Mammary epithelial cell (primary cell): ENCODE data around the gene IAPP.

ENCODE experiments used
- EZH2 ChIP-seq: IDR thresholded peaks from 2 replicates; pipeline ENCODE4 v1.6.1; 2012; ENCODE audit warnings: low read length, inconsistent platforms, borderline replicate concordance
- TF ChIP-seq, protein P1 (sequence below), 2 donors: IDR thresholded peaks in 1 of 2; conservative IDR thresholded peaks in 1 of 2; 2 replicates each; pipeline ENCODE4 v1.5.1; 2011 to 2012; ENCODE audit warnings: inconsistent platforms in 2 of 2, low read length in 2 of 2, mild to moderate bottlenecking in 2 of 2, control low read depth in 1 of 2, low read depth in 1 of 2; ENCODE audit not compliant: insufficient read depth in 1 of 2; ENCODE audit errors: extremely low read depth in 1 of 2

DNA sequence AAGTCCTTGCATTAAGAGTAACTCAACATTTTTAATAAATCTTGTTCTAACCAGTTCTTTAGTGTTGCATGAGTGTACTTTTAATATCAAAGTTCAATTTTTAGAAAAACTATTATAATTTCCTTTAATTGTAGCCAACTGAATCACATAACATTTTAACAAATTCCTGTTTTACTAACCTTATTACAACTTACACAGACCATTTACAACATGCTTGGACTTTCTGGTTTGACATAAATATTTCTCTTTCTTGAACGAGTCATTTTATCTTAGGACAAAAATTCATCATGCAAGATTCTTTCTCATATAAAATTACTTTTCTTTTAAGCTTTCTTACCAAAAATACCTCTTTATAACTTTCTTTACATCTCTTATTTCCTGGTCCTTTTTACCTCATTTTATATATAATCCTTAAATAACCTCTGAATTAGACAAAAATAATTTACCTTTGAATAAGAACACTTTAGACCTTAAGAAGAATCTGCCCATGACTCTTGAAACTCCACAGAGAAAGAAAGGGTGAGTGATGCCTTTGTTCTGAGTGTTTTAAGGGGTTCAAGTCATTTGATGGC lies 41.9 kb upstream of the IAPP start:
- TF ChIP-seq, protein P1, sequence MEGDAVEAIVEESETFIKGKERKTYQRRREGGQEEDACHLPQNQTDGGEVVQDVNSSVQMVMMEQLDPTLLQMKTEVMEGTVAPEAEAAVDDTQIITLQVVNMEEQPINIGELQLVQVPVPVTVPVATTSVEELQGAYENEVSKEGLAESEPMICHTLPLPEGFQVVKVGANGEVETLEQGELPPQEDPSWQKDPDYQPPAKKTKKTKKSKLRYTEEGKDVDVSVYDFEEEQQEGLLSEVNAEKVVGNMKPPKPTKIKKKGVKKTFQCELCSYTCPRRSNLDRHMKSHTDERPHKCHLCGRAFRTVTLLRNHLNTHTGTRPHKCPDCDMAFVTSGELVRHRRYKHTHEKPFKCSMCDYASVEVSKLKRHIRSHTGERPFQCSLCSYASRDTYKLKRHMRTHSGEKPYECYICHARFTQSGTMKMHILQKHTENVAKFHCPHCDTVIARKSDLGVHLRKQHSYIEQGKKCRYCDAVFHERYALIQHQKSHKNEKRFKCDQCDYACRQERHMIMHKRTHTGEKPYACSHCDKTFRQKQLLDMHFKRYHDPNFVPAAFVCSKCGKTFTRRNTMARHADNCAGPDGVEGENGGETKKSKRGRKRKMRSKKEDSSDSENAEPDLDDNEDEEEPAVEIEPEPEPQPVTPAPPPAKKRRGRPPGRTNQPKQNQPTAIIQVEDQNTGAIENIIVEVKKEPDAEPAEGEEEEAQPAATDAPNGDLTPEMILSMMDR (conservative IDR thresholded peaks at IDR 0.05 in 1 of 2, IDR thresholded peaks at IDR 0.05 in 1 of 2; ENCODE audit: extremely low read depth in 1 of 2, insufficient read depth in 1 of 2, low read depth in 1 of 2, low read length in 2 of 2): no peak
- no peak for TF ChIP-seq EZH2
